Neural cell (in vitro differentiated cells): ENCODE data around the gene MTMR12. TPM values are rescaled to one million over a fixed set of nuclear protein-coding genes. Genes with fewer than 3 reads are reported as not detected.

ENCODE experiments used
- H2AFZ ChIP-seq: fragments of 200-600, 300-800 bp; sonication (generic), shearing (Covaris generic); 2 replicates; pipeline ENCODE4 v1.6.0; 2014; ENCODE audit warnings: low read depth, mild to moderate bottlenecking, antibody characterized with exemption, low read length, moderate library complexity
- H3F3A ChIP-seq: fragments of 200-600 bp; shearing (Covaris generic); 2 replicates; pipeline ENCODE4 v1.6.1; 2016; ENCODE audit warnings: mild to moderate bottlenecking, moderate library complexity, mixed read lengths, antibody characterized with exemption, low read length; ENCODE audit not compliant: insufficient read depth, poor library complexity, severe bottlenecking
- H3K27ac ChIP-seq: fragments of 200-600, 300-800 bp; sonication (generic), shearing (Covaris generic); 2 replicates; pipeline ENCODE4 v1.5.1; 2014; ENCODE audit warnings: mild to moderate bottlenecking, low read length, moderate library complexity
- H3K27me3 ChIP-seq: fragments of 300-800, 200-600 bp; sonication (generic), shearing (Covaris generic); 2 replicates; pipeline ENCODE4 v1.6.0; 2014; ENCODE audit warnings: mild to moderate bottlenecking, low read depth, low read length, moderate library complexity; ENCODE audit not compliant: insufficient read depth
- H3K36me3 ChIP-seq: fragments of 300-800, 200-600 bp; sonication (generic), shearing (Covaris generic); 2 replicates; pipeline ENCODE4 v1.5.1; 2014; ENCODE audit warnings: mild to moderate bottlenecking, antibody characterized with exemption, low read length, moderate library complexity; ENCODE audit not compliant: insufficient read depth
- H3K4me2 ChIP-seq: fragments of 300-800, 200-600 bp; sonication (generic), shearing (Covaris generic); 2 replicates; pipeline ENCODE4 v1.6.0; 2014; ENCODE audit warnings: mild to moderate bottlenecking, low read length
- H3K4me3 ChIP-seq: fragments of 300-800, 200-600 bp; sonication (generic), shearing (Covaris generic); 2 replicates; pipeline ENCODE4 v1.5.1; 2014; ENCODE audit warnings: mild to moderate bottlenecking, low read length, moderate library complexity
- H3K79me2 ChIP-seq: fragments of 200-600 bp; shearing (Covaris generic); replicated peaks from 2 replicates; pipeline ENCODE4 v1.6.0; 2014; ENCODE audit warnings: mild to moderate bottlenecking, low read length, moderate library complexity; ENCODE audit not compliant: insufficient read depth
- H3K9ac ChIP-seq: fragments of 300-800, 200-600 bp; sonication (generic), shearing (Covaris generic); 2 replicates; pipeline ENCODE4 v1.6.1; 2016; ENCODE audit warnings: mild to moderate bottlenecking, low read length, mixed read lengths
- H3K9me2 ChIP-seq: fragments of 200-600 bp; shearing (Covaris generic); 2 replicates; pipeline ENCODE4 v1.6.1; 2016; ENCODE audit warnings: mild to moderate bottlenecking, low read length, mixed read lengths; ENCODE audit not compliant: insufficient read depth
- H3K9me3 ChIP-seq: fragments of 200-600, 300-800 bp; sonication (generic), shearing (Covaris generic); 2 replicates; pipeline ENCODE4 v1.6.1; 2016; ENCODE audit warnings: mild to moderate bottlenecking, mixed run types, low read length, moderate library complexity, mixed read lengths
- H4K20me1 ChIP-seq: fragments of 200-600 bp; shearing (Covaris generic); 2 replicates; pipeline ENCODE4 v1.6.1; 2016; ENCODE audit warnings: mild to moderate bottlenecking, mixed run types; ENCODE audit not compliant: insufficient read depth
- CTCF ChIP-seq: fragments of 450-650 bp; IDR thresholded peaks from 2 replicates; pipeline ENCODE4 v1.5.1; 2014; ENCODE audit warnings: antibody characterized with exemption, mild to moderate bottlenecking, moderate library complexity; ENCODE audit not compliant: poor library complexity, severe bottlenecking
- EP300 ChIP-seq: fragments of 450-650 bp; conservative IDR thresholded peaks from 2 replicates; pipeline ENCODE4 v1.6.1; 2014; ENCODE audit warnings: antibody characterized with exemption, mild to moderate bottlenecking, moderate library complexity; ENCODE audit not compliant: poor library complexity, severe bottlenecking
- EZH2 ChIP-seq: fragments of 200-600, 300-800 bp; shearing (Covaris generic), sonication (generic); IDR thresholded peaks from 2 replicates; pipeline ENCODE4 v1.6.1; 2014; ENCODE audit warnings: antibody characterized with exemption, low read length, borderline replicate concordance, mild to moderate bottlenecking; ENCODE audit not compliant: insufficient read depth, poor library complexity, severe bottlenecking
- MXI1 ChIP-seq: fragments of 450-650 bp; conservative IDR thresholded peaks from 2 replicates; pipeline ENCODE4 v1.6.1; 2014; ENCODE audit warnings: antibody characterized with exemption, mild to moderate bottlenecking; ENCODE audit not compliant: poor library complexity, severe bottlenecking
- POLR2AphosphoS5 ChIP-seq: IDR thresholded peaks from 2 replicates; pipeline ENCODE4 v1.6.1; 2012
- RAD21 ChIP-seq: fragments of 450-650 bp; conservative IDR thresholded peaks from 2 replicates; pipeline ENCODE4 v1.6.1; 2014; ENCODE audit warnings: antibody characterized with exemption, mild to moderate bottlenecking, moderate library complexity
- REST ChIP-seq: IDR thresholded peaks from 2 replicates; pipeline ENCODE4 v1.6.1; 2012; ENCODE audit warnings: borderline replicate concordance
- SMC3 ChIP-seq: fragments of 450-650 bp; conservative IDR thresholded peaks from 2 replicates; pipeline ENCODE4 v1.6.1; 2014; ENCODE audit warnings: antibody characterized with exemption, mild to moderate bottlenecking, moderate library complexity; ENCODE audit not compliant: poor library complexity
- TAF1 ChIP-seq: IDR thresholded peaks from 2 replicates; pipeline ENCODE4 v1.6.1; 2012; ENCODE audit warnings: low read depth
- polyA plus RNA-seq: library from polyadenylated mRNA; depleted of rRNA; stranded (reverse); fragments of >200 nt; gene quantifications from 2 replicates; pipeline ENCODE4 v1.2.3, GENCODE V29; 2014

The MTMR12 gene
- polyA plus RNA-seq, 1 donor from 2014 or later = 13.5 TPM

GRCh38 chr5:32317041-32317440, 4.3 kb upstream of the MTMR12 start:
- no peak for TF ChIP-seq SMC3
- no peak for TF ChIP-seq TAF1
- TF ChIP-seq REST = no peak
- no peak for TF ChIP-seq POLR2AphosphoS5
- TF ChIP-seq EZH2 = no peak
- TF ChIP-seq EP300 = no peak
- TF ChIP-seq RAD21 = no peak
- no peak for TF ChIP-seq MXI1
- no peak for TF ChIP-seq CTCF

GRCh38 chr5:32315221-32316014, 2.7 kb upstream of the MTMR12 start:
- no peak overlapping the region for H3K9ac ChIP-seq
- H3K9me2 ChIP-seq = no peaks in the 10 kb centered on the region
- no peaks in the 10 kb centered on the region for H3K9me3 ChIP-seq
- H2AFZ ChIP-seq = no peak overlapping the region
- TF ChIP-seq CTCF (no peak), EP300 (no peak), SMC3 (no peak), RAD21 (no peak), EZH2 (no peak), REST (no peak), MXI1 (no peak), TAF1 (no peak), POLR2AphosphoS5 (no peak)
- no peaks in the 10 kb centered on the region for H3K36me3 ChIP-seq
- H3K79me2 ChIP-seq = peaks cover 14% of the 10 kb centered on the region
- no peak overlapping the region for H3K27ac ChIP-seq
- H3K4me3 ChIP-seq = no peak overlapping the region
- no peaks in the 10 kb centered on the region for H3F3A ChIP-seq
- H4K20me1 ChIP-seq = no peaks in the 10 kb centered on the region
- no peak overlapping the region for H3K4me2 ChIP-seq
- no peaks in the 10 kb centered on the region for H3K27me3 ChIP-seq

More at GRCh38 chr5:32317041-32317440, 4.3 kb upstream of the MTMR12 start:
- H3K36me3 ChIP-seq = no peaks in the 10 kb centered on the region
- no peaks in the 10 kb centered on the region for H3K27me3 ChIP-seq
- no peaks in the 10 kb centered on the region for H3F3A ChIP-seq
- H4K20me1 ChIP-seq = no peaks in the 10 kb centered on the region
- H3K9ac ChIP-seq = no peak overlapping the region
- H2AFZ ChIP-seq = no peak overlapping the region
- no peak overlapping the region for H3K4me3 ChIP-seq
- H3K9me2 ChIP-seq = no peaks in the 10 kb centered on the region
- no peak overlapping the region for H3K4me2 ChIP-seq
- H3K27ac ChIP-seq = no peak overlapping the region
- H3K79me2 ChIP-seq = no peaks in the 10 kb centered on the region
- no peaks in the 10 kb centered on the region for H3K9me3 ChIP-seq
